T-helper 17 cell (primary cell): ENCODE data around the gene MRPS27. TPM values are rescaled to one million over a fixed set of nuclear protein-coding genes. Genes with fewer than 3 reads are reported as not detected.
"Not testable (repeated sequence)": the region's sequence is repeated elsewhere in the genome, so short reads cannot be mapped to it uniquely, and the experiment has no call there.

ENCODE experiments used
- ATAC-seq: fragments of 150-1000 bp; cut with Tn5 transposase; 2 replicates; pipeline ENCODE4 v1.10.0; 2021; ENCODE audit warnings: mild to moderate bottlenecking, moderate library complexity
- DNase-seq, 3 donors: peaks; one replicate each; pipeline versions ENCODE4 v3.0.0 to v3.0.0-alpha.2; 2020 to 2021
- H3K9me3 ChIP-seq: one replicate; pipeline ENCODE4 v1.7.0; 2013; ENCODE audit warnings: low read length, mild to moderate bottlenecking; ENCODE audit not compliant: control insufficient read depth, poor library complexity, severe bottlenecking
- H3K27ac Mint-ChIP-seq: one replicate; pipeline ENCODE4 v1.8.0; 2022; ENCODE audit warnings: mild to moderate bottlenecking, moderate library complexity, mixed read lengths
- H3K27me3 Mint-ChIP-seq: one replicate; pipeline ENCODE4 v1.8.0; 2022; ENCODE audit warnings: mixed read lengths
- H3K36me3 Mint-ChIP-seq: one replicate; pipeline ENCODE4 v1.8.0; 2022; ENCODE audit warnings: low read depth, mixed read lengths
- H3K4me1 Mint-ChIP-seq: one replicate; pipeline ENCODE4 v1.8.0; 2022; ENCODE audit warnings: mild to moderate bottlenecking, mixed read lengths
- H3K4me3 Mint-ChIP-seq: one replicate; pipeline ENCODE4 v1.8.0; 2022; ENCODE audit warnings: mild to moderate bottlenecking, moderate library complexity, mixed read lengths
- total RNA-seq, 4 donors: library from RNA in 2 of 4; stranded (reverse) in 2 of 4; gene quantifications; one replicate each; pipeline ENCODE4 v1.2.3 and lab custom pipeline; 2022 to 2026

Gene MRPS27
- total RNA-seq, 2 donors from 2014 or later: 37.8 to 39.3 TPM

- ATAC-seq: no peak
- Mint-ChIP-seq H3K4me1 (peaks cover 2% of the 10 kb centered on the region), H3K27ac (no peak overlapping the region), H3K4me3 (no peak overlapping the region), H3K27me3 (peaks cover 58% of the 10 kb centered on the region), H3K36me3 (peaks cover 4% of the 10 kb centered on the region)
- DNase-seq: no peak
- H3K9me3 ChIP-seq: no peaks in the 10 kb centered on the region
Measured at GRCh38 chr5:72184408-72184807, 135.6 kb downstream of the MRPS27 start.

DNA sequence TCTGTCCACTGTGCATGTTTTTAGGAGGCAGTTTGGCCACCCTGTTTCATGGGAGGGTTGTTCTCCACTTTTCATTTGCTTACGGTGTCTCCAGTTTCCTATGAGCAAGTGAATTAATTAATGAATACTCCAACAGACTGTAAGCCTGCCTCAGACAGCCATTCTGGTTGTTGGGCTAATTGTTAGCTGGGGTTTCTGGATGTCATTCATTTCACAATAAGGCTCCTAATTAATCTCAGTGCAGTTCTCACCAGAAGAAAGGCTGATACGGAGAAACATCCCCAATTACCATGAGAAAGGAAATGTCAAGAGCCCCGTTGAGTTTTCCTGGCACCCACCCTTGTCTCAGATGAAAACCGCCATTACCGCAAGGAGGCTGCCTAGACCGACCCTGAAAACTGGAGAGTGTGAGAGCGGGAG lies 136.9 kb downstream of the MRPS27 start:
- peaks cover 2% of the 10 kb centered on the region for H3K4me1 Mint-ChIP-seq
- no peak overlapping the region for H3K27ac Mint-ChIP-seq
- no peaks in the 10 kb centered on the region for H3K9me3 ChIP-seq
- peaks cover 64% of the 10 kb centered on the region for H3K27me3 Mint-ChIP-seq
- ATAC-seq (no peak), DNase-seq (no peak)
- no peak overlapping the region for H3K4me3 Mint-ChIP-seq
- H3K36me3 Mint-ChIP-seq: peaks cover 4% of the 10 kb centered on the region

DNA sequence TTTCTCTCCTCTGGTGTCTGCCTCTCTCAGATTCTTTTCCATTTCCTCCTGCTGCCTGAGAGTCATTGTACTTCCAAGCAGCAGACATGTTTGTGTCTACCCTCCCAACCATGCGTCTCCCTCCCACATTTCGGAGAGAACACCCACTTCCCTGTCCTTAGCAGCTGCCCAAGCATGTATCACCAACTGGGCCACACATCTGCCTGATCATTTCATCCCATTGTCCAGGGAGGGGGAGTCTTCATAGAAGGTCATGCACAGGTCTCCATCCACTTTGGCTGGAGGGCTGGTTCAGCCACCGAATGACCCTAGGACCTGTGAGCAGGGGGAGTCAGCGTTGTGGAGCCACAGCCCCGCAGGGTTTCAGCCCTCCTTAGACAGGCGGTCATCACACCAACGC lies 137.4 kb downstream of the MRPS27 start:
- H3K4me3 Mint-ChIP-seq: no peak overlapping the region
- no peak for ATAC-seq
- H3K27me3 Mint-ChIP-seq: peaks cover 68% of the 10 kb centered on the region
- H3K4me1 Mint-ChIP-seq: peaks cover 2% of the 10 kb centered on the region
- no peaks in the 10 kb centered on the region for H3K9me3 ChIP-seq
- no peak overlapping the region for H3K27ac Mint-ChIP-seq
- DNase-seq: no peak
- peaks cover 4% of the 10 kb centered on the region for H3K36me3 Mint-ChIP-seq

DNA sequence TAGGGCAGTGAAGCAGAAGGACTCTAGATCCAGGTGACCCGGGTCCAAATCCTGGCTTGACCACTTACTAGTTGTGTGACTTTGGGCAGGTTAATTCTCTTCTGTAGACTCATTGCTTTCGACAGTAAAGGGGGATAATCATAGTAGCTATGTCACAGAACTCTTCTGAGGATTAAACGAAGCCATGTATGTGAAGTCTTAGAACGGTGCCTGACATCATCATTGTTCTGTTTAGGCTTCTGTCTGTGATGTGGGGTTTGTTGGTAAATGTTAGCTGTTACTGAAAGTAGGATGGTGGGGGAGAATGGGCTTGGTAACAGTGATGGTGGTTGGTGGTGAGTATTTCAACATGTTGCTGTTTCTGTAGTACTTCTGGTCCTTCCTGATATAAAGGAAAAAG lies 139.1 kb downstream of the MRPS27 start:
- Mint-ChIP-seq H3K27me3 (peaks cover 68% of the 10 kb centered on the region), H3K36me3 (peaks cover 4% of the 10 kb centered on the region), H3K4me1 (no peaks in the 10 kb centered on the region), H3K27ac (no peak overlapping the region), H3K4me3 (no peak overlapping the region)
- ATAC-seq: no peak
- no peak for DNase-seq
- H3K9me3 ChIP-seq: no peaks in the 10 kb centered on the region

DNA sequence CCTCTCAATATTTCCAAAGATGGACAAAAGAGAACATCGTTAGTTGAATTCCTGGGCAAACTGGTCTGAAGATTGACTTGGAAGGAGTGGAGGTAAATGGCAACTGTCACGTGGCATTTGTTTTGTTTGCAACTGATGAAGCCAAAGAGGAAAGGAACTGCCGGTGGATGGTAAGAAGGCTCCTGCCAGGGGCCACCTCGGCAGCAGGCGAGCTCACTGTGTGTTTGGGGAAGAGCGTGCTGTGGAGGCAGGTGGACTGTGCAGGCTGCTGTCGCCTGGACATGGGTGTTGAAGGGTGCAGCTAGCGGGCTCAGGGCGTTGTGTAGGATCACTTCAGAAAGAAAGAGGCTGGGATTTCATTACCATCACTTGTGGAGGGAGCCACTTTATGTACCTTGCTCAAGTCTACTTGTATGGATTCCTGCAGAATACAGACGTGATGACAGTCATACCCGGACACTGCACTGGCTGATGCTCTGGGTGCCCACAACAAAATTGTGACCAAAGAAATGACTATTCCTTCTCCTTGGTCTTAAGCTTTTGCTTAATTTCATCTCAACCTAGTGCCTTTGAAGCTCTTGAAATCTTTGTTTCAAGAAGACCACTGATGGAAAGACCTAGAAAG lies 140.1 kb downstream of the MRPS27 start:
- H3K9me3 ChIP-seq: no peaks in the 10 kb centered on the region
- H3K4me1 Mint-ChIP-seq: peaks cover 2% of the 10 kb centered on the region
- ATAC-seq (no peak), DNase-seq (no peak)
- no peak overlapping the region for H3K4me3 Mint-ChIP-seq
- peaks cover 4% of the 10 kb centered on the region for H3K36me3 Mint-ChIP-seq
- no peak overlapping the region for H3K27ac Mint-ChIP-seq
- H3K27me3 Mint-ChIP-seq: peaks cover 71% of the 10 kb centered on the region

DNA sequence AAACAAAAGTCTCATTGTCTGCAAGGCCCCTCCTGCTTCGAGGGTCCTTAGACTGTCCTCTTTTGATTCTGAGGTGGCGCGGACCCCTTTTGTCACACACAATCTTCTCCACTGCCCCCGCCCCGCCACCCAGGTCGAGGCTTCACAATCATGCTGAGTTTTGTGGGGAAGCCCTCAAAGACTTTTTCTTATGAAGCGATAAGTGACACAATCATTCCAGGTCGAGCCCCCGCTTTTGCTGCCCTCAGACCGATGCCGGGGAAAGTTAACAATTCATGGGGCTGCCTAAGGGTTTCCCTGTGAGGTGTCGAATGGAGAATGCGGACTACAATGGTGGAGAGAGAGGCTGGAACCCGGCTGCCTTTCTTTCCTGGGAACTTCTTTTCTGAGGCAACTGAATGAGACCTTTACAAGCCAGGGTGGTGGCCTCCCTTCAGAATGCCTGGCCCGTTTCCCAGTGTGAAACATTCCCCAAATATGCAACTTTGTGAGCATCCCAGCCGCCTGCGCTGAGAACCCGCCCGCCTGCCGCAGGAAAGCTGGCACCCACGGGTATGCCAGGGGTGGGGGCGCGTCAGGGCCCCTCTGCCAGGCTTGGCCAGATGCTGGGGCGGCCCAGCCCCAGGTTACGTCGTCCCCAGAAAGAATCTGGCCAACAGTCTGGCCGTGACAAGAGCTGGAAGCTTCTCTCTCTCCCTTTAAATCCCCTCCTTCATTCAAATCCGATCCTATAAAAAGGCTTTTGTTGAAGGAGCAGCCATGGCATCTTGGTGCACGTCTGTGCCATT lies 140.8 kb downstream of the MRPS27 start:
- DNase-seq (no peak), ATAC-seq (no peak)
- Mint-ChIP-seq H3K4me3 (no peak overlapping the region), H3K4me1 (peaks cover 2% of the 10 kb centered on the region), H3K27me3 (peaks cover 64% of the 10 kb centered on the region), H3K27ac (no peak overlapping the region), H3K36me3 (peaks cover 4% of the 10 kb centered on the region)
- no peaks in the 10 kb centered on the region for H3K9me3 ChIP-seq

- H3K27ac Mint-ChIP-seq: no peak overlapping the region
- H3K36me3 Mint-ChIP-seq: peaks cover 2% of the 10 kb centered on the region
- no peak for DNase-seq
- peaks cover 54% of the 10 kb centered on the region for H3K27me3 Mint-ChIP-seq
- no peak overlapping the region for H3K4me3 Mint-ChIP-seq
- no peak for ATAC-seq
- no peaks in the 10 kb centered on the region for H3K9me3 ChIP-seq
- H3K4me1 Mint-ChIP-seq: peaks cover 5% of the 10 kb centered on the region
Measured at GRCh38 chr5:72177538-72177937, 142.5 kb downstream of the MRPS27 start.

DNA sequence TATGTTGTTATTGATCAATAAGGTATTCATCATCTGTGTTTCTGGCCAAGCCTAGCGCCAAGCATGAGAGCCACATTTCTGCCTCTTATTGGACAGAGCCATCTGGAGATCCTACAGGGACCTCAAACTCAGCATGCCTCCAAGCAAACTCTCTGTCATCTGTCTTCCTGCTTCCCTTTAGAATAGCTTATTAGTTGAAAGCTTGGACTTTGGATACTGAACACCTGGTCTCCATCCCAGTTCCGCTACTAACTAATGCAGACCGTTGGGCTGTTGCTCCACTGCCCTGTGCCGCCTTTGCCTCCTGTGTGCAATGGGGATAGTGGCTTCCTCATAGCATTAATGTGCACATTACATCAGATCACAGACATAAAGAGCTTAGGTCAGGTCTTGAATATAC lies 147.3 kb downstream of the MRPS27 start:
- no peak for ATAC-seq
- no peaks in the 10 kb centered on the region for H3K9me3 ChIP-seq
- peaks cover 7% of the 10 kb centered on the region for H3K4me1 Mint-ChIP-seq
- H3K4me3 Mint-ChIP-seq: no peak overlapping the region
- DNase-seq: no peak
- H3K27ac Mint-ChIP-seq: no peak overlapping the region
- peaks cover 57% of the 10 kb centered on the region for H3K27me3 Mint-ChIP-seq
- H3K36me3 Mint-ChIP-seq: peaks cover 2% of the 10 kb centered on the region

DNA sequence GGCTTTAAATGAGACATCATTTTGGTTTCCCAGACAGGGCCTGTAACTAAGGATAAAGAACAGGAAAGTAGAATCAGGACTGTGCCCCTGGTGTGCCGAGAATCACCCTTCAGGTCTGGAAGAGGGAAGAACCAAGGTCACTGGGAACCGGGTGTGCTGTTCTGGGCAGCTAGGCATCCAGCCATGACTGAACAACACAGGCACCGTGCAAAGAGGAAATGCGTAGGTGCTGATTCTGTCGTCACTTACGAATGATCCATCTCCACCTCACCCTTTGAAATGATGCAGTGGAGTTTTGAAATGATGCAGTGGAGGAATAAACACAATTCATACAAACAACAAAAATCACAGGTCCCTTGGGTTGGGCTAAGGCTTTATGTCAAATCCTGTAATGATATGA lies 148.4 kb downstream of the MRPS27 start:
- H3K9me3 ChIP-seq: no peaks in the 10 kb centered on the region
- ATAC-seq (peak; percentile 54), DNase-seq (no peak)
- H3K27ac Mint-ChIP-seq: no peak overlapping the region
- peaks cover 7% of the 10 kb centered on the region for H3K4me1 Mint-ChIP-seq
- H3K27me3 Mint-ChIP-seq: peaks cover 59% of the 10 kb centered on the region
- H3K36me3 Mint-ChIP-seq: peaks cover 2% of the 10 kb centered on the region
- H3K4me3 Mint-ChIP-seq: no peak overlapping the region

DNA sequence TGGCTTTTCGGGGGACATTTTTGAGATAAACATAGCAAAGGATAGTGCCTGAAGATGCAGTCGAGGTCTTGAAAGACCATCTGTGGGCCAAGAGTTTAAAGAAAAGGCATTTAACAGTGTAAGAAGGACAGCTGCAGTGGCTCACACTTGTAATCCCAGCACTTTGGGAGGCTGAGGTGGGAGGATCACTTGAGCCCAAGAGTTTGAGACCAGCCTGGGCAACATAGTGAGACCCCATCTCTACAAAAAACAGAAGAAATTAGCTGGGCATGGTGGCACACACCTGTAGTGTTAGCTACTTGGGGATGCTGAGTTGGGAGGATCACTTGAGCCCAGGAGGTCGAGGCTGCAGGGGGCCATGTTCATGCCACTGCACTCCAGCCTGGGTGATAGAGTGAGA lies 148.9 kb downstream of the MRPS27 start:
- not testable (repeated sequence) for H3K4me1 Mint-ChIP-seq, H3K4me3 Mint-ChIP-seq, DNase-seq, H3K9me3 ChIP-seq, H3K27ac Mint-ChIP-seq, H3K36me3 Mint-ChIP-seq, ATAC-seq
- peaks cover 63% of the 10 kb centered on the region for H3K27me3 Mint-ChIP-seq

- no peak for ATAC-seq
- peaks cover 56% of the 10 kb centered on the region for H3K27me3 Mint-ChIP-seq
- H3K36me3 Mint-ChIP-seq: peaks cover 2% of the 10 kb centered on the region
Measured at GRCh38 chr5:72170101-72170500, 149.9 kb downstream of the MRPS27 start.

More at GRCh38 chr5:72170101-72170500, 149.9 kb downstream of the MRPS27 start:
- H3K4me1 Mint-ChIP-seq: peaks cover 4% of the 10 kb centered on the region
- H3K27ac Mint-ChIP-seq: no peak overlapping the region
- H3K9me3 ChIP-seq: no peaks in the 10 kb centered on the region
- no peak overlapping the region for H3K4me3 Mint-ChIP-seq
- DNase-seq: no peak
